Endothelial cell of umbilical vein (primary cell): ENCODE data around the gene KBTBD4. TPM values are rescaled to one million over a fixed set of nuclear protein-coding genes. Genes with fewer than 3 reads are reported as not detected.

Experiments used
- BruUV-seq: library from RNA; stranded (reverse); fragments of 400-500 nt; replicated peaks from 2 replicates; lab custom pipeline; 2021; lab: Mats Ljungman, UMichigan
- CTCF ChIA-PET: fragments of 300-600, 350-600 bp; sonication (Branson Sonifier 250); formaldehyde crosslinking; loops from one replicate; lab custom pipeline; 2021; ENCODE audit warnings: antibody characterized with exemption, inconsistent platforms; lab: Charles Lee
- POLR2A ChIA-PET: fragments of 300-600, 350-600 bp; sonication (Branson Sonifier 250); formaldehyde crosslinking; loops from one replicate; lab custom pipeline; 2021; ENCODE audit warnings: antibody characterized with exemption, inconsistent platforms; lab: Charles Lee
- DNase-seq: peaks from one replicate; pipeline ENCODE4 v3.0.0-alpha.2; 2011; ENCODE audit warnings: low read depth, low spot score
- FAIRE-seq: peaks from 2 replicates; lab custom pipeline; 2011; peaks lifted over from hg19 to GRCh38; lab: Jason Lieb, UNC
- H2AFZ ChIP-seq: 2 replicates; pipeline ENCODE4 v1.6.0; 2012; ENCODE audit warnings: low read depth, low read length, control low read depth, inconsistent platforms
- H3K27ac ChIP-seq: 2 replicates; pipeline ENCODE4 v1.5.1; 2011; ENCODE audit warnings: low read depth, mild to moderate bottlenecking, control low read depth, low read length, moderate library complexity; ENCODE audit not compliant: insufficient read depth
- H3K27me3 ChIP-seq, 2 experiments: 2 replicates each; pipeline versions ENCODE4 v1.6.0 to v1.6.1; 2011; ENCODE audit warnings: low read length in 2 of 2, mixed read lengths in 1 of 2; ENCODE audit not compliant: control insufficient read depth in 2 of 2, insufficient read depth in 2 of 2
- H3K36me3 ChIP-seq, 2 experiments: 2 replicates in 1 of 2; 3 replicates in 1 of 2; pipeline ENCODE4 v1.5.1; 2011; ENCODE audit warnings: low read length in 2 of 2, mild to moderate bottlenecking in 1 of 2, moderate library complexity in 1 of 2; ENCODE audit not compliant: control insufficient read depth in 2 of 2, insufficient read depth in 2 of 2; ENCODE audit errors: extremely low read depth in 1 of 2
- H3K4me1 ChIP-seq: 3 replicates; pipeline ENCODE4 v1.5.1; 2011; ENCODE audit warnings: mild to moderate bottlenecking, low read length; ENCODE audit not compliant: control insufficient read depth, insufficient read depth; ENCODE audit errors: extremely low read depth
- H3K4me2 ChIP-seq: 2 replicates; pipeline ENCODE4 v1.6.1; 2011; ENCODE audit warnings: low read length, control low read depth, mixed read lengths; ENCODE audit not compliant: insufficient read depth
- H3K4me3 ChIP-seq, 3 experiments: fragments of 200-600 bp in 1 of 3; sonication (generic), shearing (Covaris generic) in 1 of 3; replicated peaks in 1 of 3; 2 replicates each; pipeline ENCODE4 v1.5.1; 2011 to 2016; ENCODE audit warnings: control low read depth in 3 of 3, low read length in 3 of 3, mild to moderate bottlenecking in 2 of 3, inconsistent platforms in 1 of 3, low read depth in 1 of 3, moderate library complexity in 1 of 3; ENCODE audit not compliant: insufficient read depth in 1 of 3
- H3K79me2 ChIP-seq: 2 replicates; pipeline ENCODE4 v1.6.0; 2012; ENCODE audit warnings: low read length, inconsistent platforms; ENCODE audit not compliant: control insufficient read depth, insufficient read depth
- H3K9ac ChIP-seq: replicated peaks from 2 replicates; pipeline ENCODE3; 2011; ENCODE audit warnings: low read length, control low read depth; ENCODE audit not compliant: insufficient read depth; ENCODE audit errors: extremely low read depth
- H3K9me1 ChIP-seq: replicated peaks from 3 replicates; pipeline ENCODE4 v1.6.0; 2011; ENCODE audit warnings: mild to moderate bottlenecking, low read length; ENCODE audit not compliant: control insufficient read depth, insufficient read depth; ENCODE audit errors: extremely low read depth
- H3K9me3 ChIP-seq: replicated peaks from 2 replicates; pipeline ENCODE4 v1.5.1; 2012; ENCODE audit warnings: low read length, inconsistent platforms; ENCODE audit not compliant: control insufficient read depth, insufficient read depth
- H4K20me1 ChIP-seq: replicated peaks from 2 replicates; pipeline ENCODE3; 2011; ENCODE audit warnings: mild to moderate bottlenecking, low read length; ENCODE audit not compliant: control insufficient read depth, insufficient read depth; ENCODE audit errors: extremely low read depth
- CTCF ChIP-seq, 2 donors: IDR thresholded peaks; 1 replicate in 1 of 2; 2 replicates in 1 of 2; pipeline ENCODE4 v1.5.1; 2011; ENCODE audit warnings: low read length in 2 of 2, mild to moderate bottlenecking in 2 of 2, moderate library complexity in 2 of 2, control low read depth in 1 of 2, inconsistent platforms in 1 of 2, low read depth in 1 of 2; ENCODE audit not compliant: insufficient read depth in 1 of 2; ENCODE audit errors: extremely low read depth in 1 of 2
- EZH2 ChIP-seq: IDR thresholded peaks from 2 replicates; pipeline ENCODE4 v1.6.1; 2012; ENCODE audit warnings: borderline replicate concordance, low read depth, mild to moderate bottlenecking, moderate library complexity, low read length, inconsistent platforms; ENCODE audit not compliant: severe bottlenecking
- FOS ChIP-seq: IDR thresholded peaks from 2 replicates; pipeline ENCODE4 v1.6.1; 2011; ENCODE audit warnings: mild to moderate bottlenecking, low read length, moderate library complexity, borderline replicate concordance; ENCODE audit not compliant: insufficient read depth
- GATA2 ChIP-seq: IDR thresholded peaks from 2 replicates; pipeline ENCODE4 v1.7.0; 2011; ENCODE audit warnings: low read depth, mild to moderate bottlenecking, moderate library complexity, mixed read lengths, low read length; ENCODE audit not compliant: insufficient read length, insufficient read depth
- JUN ChIP-seq: IDR thresholded peaks from 2 replicates; pipeline ENCODE4 v1.6.1; 2011; ENCODE audit warnings: borderline replicate concordance, low read depth; ENCODE audit not compliant: insufficient read length, insufficient read depth
- MAX ChIP-seq: IDR thresholded peaks from 2 replicates; pipeline ENCODE4 v1.6.1; 2011; ENCODE audit not compliant: insufficient read depth, insufficient read length
- MYC ChIP-seq: IDR thresholded peaks from one replicate; pipeline ENCODE4 v1.6.1; 2011; ENCODE audit warnings: mild to moderate bottlenecking, low read depth, low read length
- POLR2A ChIP-seq: IDR thresholded peaks from 2 replicates; pipeline ENCODE4 v1.6.1; 2012; ENCODE audit warnings: low read depth, mild to moderate bottlenecking, control low read depth, low read length
- POLR2AphosphoS5 ChIP-seq: IDR thresholded peaks from 2 replicates; pipeline ENCODE4 v1.6.1; 2012; ENCODE audit warnings: low read depth, mild to moderate bottlenecking, control low read depth, low read length, moderate library complexity; ENCODE audit not compliant: insufficient read depth
- dilution Hi-C: fragments of 300-500 bp; cut with MboI; formaldehyde crosslinking; loops from one replicate; pipeline ENCODE4 v1.15.0; 2019; ENCODE audit warnings: low sequenced_read_pairs; ENCODE audit not compliant: extremely low pct_ligation_motif_present
- intact Hi-C: fragments of 100-400 bp; cut with micrococcal nuclease; formaldehyde crosslinking; loops from one replicate; pipeline ENCODE4 v1.10.0; 2022
- polyA plus RNA-seq, 4 experiments: library from polyadenylated mRNA; depleted of rRNA in 3 of 4; stranded (reverse) in 3 of 4; unstranded in 1 of 4; fragments of >200 nt; gene quantifications; 2 replicates each; pipeline versions ENCODE4 v1.2.1 to v1.2.3, GENCODE V29; 2011 to 2012; ENCODE audit warnings: missing spikeins in 1 of 4
- total RNA-seq: library from RNA; stranded (reverse); gene quantifications from 2 replicates; pipeline ENCODE4 v1.2.3, GENCODE V29; 2021

KBTBD4 gene
- total and polyA plus RNA-seq, 2 donors (not counting 3 experiments of a cell fraction or from before 2014, with no cell fraction given) = 16.3 to 23.2 TPM

GRCh38 chr11:47569646-47570045 lies 9.1 kb downstream of the KBTBD4 start:
- Histone ChIP-seq H3K4me1 (peaks cover 12% of the 10 kb centered on the region), H3K4me3 (no peak overlapping the region), H3K4me2 (no peak overlapping the region), H3K9ac (no peak overlapping the region), H3K9me1 (no peaks in the 10 kb centered on the region), H3K27ac (no peak overlapping the region), H3K27me3 (no peaks in the 10 kb centered on the region), H3K36me3 (peaks cover 8 to 15% of the 10 kb centered on the region in 2 experiments), H3K79me2 (peaks cover 38% of the 10 kb centered on the region), H2AFZ (no peak overlapping the region), H4K20me1 (peaks cover 3% of the 10 kb centered on the region), H3K9me3 (no peaks in the 10 kb centered on the region)
- DNase-seq (no peak), FAIRE-seq (no peak)
- TF ChIP-seq CTCF (IDR thresholded peaks at IDR 0.05; ENCODE audit: extremely low read depth in 1 of 2, insufficient read depth in 1 of 2, low read depth in 1 of 2, low read length in 2 of 2) (no peak), POLR2A (no peak), EZH2 (no peak), GATA2 (no peak), MAX (no peak), MYC (no peak), FOS (no peak), JUN (no peak), POLR2AphosphoS5 (no peak)
- intact Hi-C loops = no loop called here
- no TSS peak for BruUV-seq
- dilution Hi-C loops = no loop called here
- POLR2A ChIA-PET = no interaction called here
- CTCF ChIA-PET = no interaction called here
